ENCODE results near the gene ASB18. TPM values are rescaled to one million over a fixed set of nuclear protein-coding genes. Genes with fewer than 3 reads are reported as not detected.

ASB18 gene
- total and polyA plus RNA-seq, 2 of the 4 experiments (the other 2 are of a cell fraction), result not detected

- CTCF ChIA-PET, result no interaction called here
- peaks cover 62% of the 10 kb centered on the region for H3K27me3 ChIP-seq (ENCODE audit: control insufficient read depth, insufficient read depth, low read length)
These were observed 90.2 kb downstream of the ASB18 start for GRCh38 chr2:236173729-236174607.

More at GRCh38 chr2:236173729-236174607, 90.2 kb downstream of the ASB18 start:
- Histone ChIP-seq H3K36me3 (ENCODE audit: control insufficient read depth, insufficient read depth, low read length) (no peaks in the 10 kb centered on the region), H3K79me1 (ENCODE audit: low read depth in 1 of 2, low read length in 2 of 2) (no peaks in the 10 kb centered on the region), H4K91ac (ENCODE audit: insufficient read depth, low read depth, low read length) (no peak overlapping the region), H3K4ac (ENCODE audit: low read depth, low read length) (no peak overlapping the region), H2BK120ac (ENCODE audit: low read depth, low read length) (no peak overlapping the region), H2BK20ac (ENCODE audit: low read depth, low read length) (no peak overlapping the region), H3K4me3 (ENCODE audit: insufficient read depth, low read depth, low read length) (no peak overlapping the region), H2BK5ac (ENCODE audit: low read depth, low read length, poor library complexity, severe bottlenecking) (no peak overlapping the region), H3K4me2 (ENCODE audit: low read depth, low read length) (no peak overlapping the region), H4K5ac (ENCODE audit: low read depth, low read length) (no peak overlapping the region), H3K9ac (ENCODE audit: low read depth, low read length) (no peak overlapping the region), H3K9me3 (ENCODE audit: control insufficient read depth, insufficient read depth, low read length) (peaks cover 8% of the 10 kb centered on the region; the same call in 1 of the 2 replicates), H3K9me1 (ENCODE audit: insufficient read depth, low read length) (no peaks in the 10 kb centered on the region), H3K27ac (ENCODE audit: insufficient read depth, low read length) (no peak overlapping the region), H2BK15ac (ENCODE audit: low read depth, low read length) (no peak overlapping the region), H3K14ac (replicated peaks; ENCODE audit: low read depth, low read length) (no peak overlapping the region), H4K20me1 (ENCODE audit: insufficient read depth, low read length) (no peaks in the 10 kb centered on the region; the same call in 1 of the 2 replicates), H3K4me1 (ENCODE audit: control insufficient read depth, insufficient read depth, low read length) (no peaks in the 10 kb centered on the region; the same call in 1 of the 2 replicates), H2AFZ (replicated peaks; ENCODE audit: low read length, poor library complexity) (no peak overlapping the region), H2AK9ac (replicated peaks; ENCODE audit: low read depth, low read length, poor library complexity) (no peak overlapping the region), H3K18ac (ENCODE audit: low read depth, low read length) (no peak overlapping the region), H3K23ac (ENCODE audit: low read depth, low read length) (no peak overlapping the region), H4K8ac (ENCODE audit: low read depth in 2 of 2, low read length in 2 of 2) (no peak overlapping the region), H3K56ac (ENCODE audit: extremely low read depth, insufficient read depth, low read length) (no peak overlapping the region), H2AK5ac (ENCODE audit: low read depth, low read length) (no peak overlapping the region)
- dilution Hi-C loops (cut with HindIII; ENCODE audit: low sequenced_read_pairs, unreplicated experiment) (no loop called here), in situ Hi-C loops (cut with MboI; ENCODE audit: low sequenced_read_pairs) (loop anchor here (25.0 kb wide), 1 partner anchor 562 kb away; no protein-coding TSS in a partner anchor), intact Hi-C loops (cut with micrococcal nuclease) (loop anchor here (10.0 kb wide), 1 partner anchor 229 kb away; no protein-coding TSS in a partner anchor)
- 4% methylated on average over 4 of the region's 23 CpGs; no CpG with 5 or more reads in 1 of the 2 experiments for WGBS, 2 experiments (ENCODE audit: extremely low coverage in 2 of 2, insufficient read length in 1 of 2)
- DNase-seq (no peak), ATAC-seq (ENCODE audit: low read depth) (no peak)
- POLR2A ChIA-PET (ENCODE audit: unreplicated experiment), result no interaction called here
- no TSS peak for BruUV-seq (replicated peaks)
- no peak for TF ChIP-seq RFX5 (IDR thresholded peaks at IDR 0.05; ENCODE audit: low read depth, low read length)
- TF ChIP-seq FOS (IDR thresholded peaks at IDR 0.05; ENCODE audit: low read depth, low read length), result no peak
- no peak for TF ChIP-seq MAFK (IDR thresholded peaks at IDR 0.05; ENCODE audit: low read depth, low read length)
- no peak for TF ChIP-seq NFE2L2 (IDR thresholded peaks at IDR 0.05; ENCODE audit: low read depth, low read length)
- no peak for TF ChIP-seq USF2 (IDR thresholded peaks at IDR 0.05; ENCODE audit: low read depth, low read length)
- no peak for TF ChIP-seq ELK1 (IDR thresholded peaks at IDR 0.05; ENCODE audit: borderline replicate concordance, low read depth, low read length)
- no peak for TF ChIP-seq MAZ (IDR thresholded peaks at IDR 0.05; ENCODE audit: borderline replicate concordance, low read depth, low read length)
